ENCODE data around the gene CATSPER1. TPM values are rescaled to one million over a fixed set of nuclear protein-coding genes. Genes with fewer than 3 reads are reported as not detected.
A peak's percentile ranks its signal among the peaks of the same experiment; 100 is the strongest.

Gene CATSPER1
- total RNA-seq, 2 donors from 2014 or later: 0.35 TPM; not detected in 1

GRCh38 chr11:65992056-65992455 lies 34.2 kb downstream of the CATSPER1 start:
- no peak for TF ChIP-seq CTCF (IDR thresholded peaks at IDR 0.05)
- H3K36me3 ChIP-seq: no peaks in the 10 kb centered on the region
- no peak overlapping the region for H3K27ac ChIP-seq
- no peaks in the 10 kb centered on the region for H3K4me1 ChIP-seq
- no peak overlapping the region for H3K4me3 ChIP-seq
- intact Hi-C loops (cut with DNase I): loop anchor here (10.0 kb wide), 1 partner anchor 267 kb away; the partner anchor contains the start of gene RNASEH2C
- no peak for DNase-seq
- H3K9me3 ChIP-seq: no peaks in the 10 kb centered on the region
- H3K9ac ChIP-seq (ENCODE audit: low read depth in 2 of 2, low read length in 2 of 2): no peak overlapping the region
- H3K27me3 ChIP-seq: no peaks in the 10 kb centered on the region

GRCh38 chr11:65988791-65989592 lies 37.3 kb downstream of the CATSPER1 start:
- H3K4me3 ChIP-seq: no peak overlapping the region
- no peaks in the 10 kb centered on the region for H3K27me3 ChIP-seq
- H3K27ac ChIP-seq: no peak overlapping the region
- H3K9ac ChIP-seq (ENCODE audit: low read depth in 2 of 2, low read length in 2 of 2): no peak overlapping the region
- DNase-seq: peak; percentile 95
- H3K4me1 ChIP-seq: no peaks in the 10 kb centered on the region
- peak; percentile 86 for TF ChIP-seq CTCF (IDR thresholded peaks at IDR 0.05)
- no peaks in the 10 kb centered on the region for H3K9me3 ChIP-seq
- intact Hi-C loops (cut with DNase I): loop anchor here (5.0 kb wide), 1 partner anchor 102 kb away; the partner anchor contains the start of gene FIBP
- no peaks in the 10 kb centered on the region for H3K36me3 ChIP-seq

- Histone ChIP-seq H3K27me3 (no peaks in the 10 kb centered on the region), H3K9ac (ENCODE audit: low read depth in 2 of 2, low read length in 2 of 2) (no peak overlapping the region)
- intact Hi-C loops (cut with DNase I): loop anchor here (5.0 kb wide), 1 partner anchor 100 kb away; the partner anchor contains the start of gene FIBP
These were observed 38.9 kb downstream of the CATSPER1 start for GRCh38 chr11:65987336-65987735.

GRCh38 chr11:65983589-65983987 lies 42.7 kb downstream of the CATSPER1 start:
- no peak for DNase-seq
- H3K9ac ChIP-seq (ENCODE audit: low read depth in 2 of 2, low read length in 2 of 2): no peak overlapping the region
- no peak overlapping the region for H3K4me3 ChIP-seq
- no peaks in the 10 kb centered on the region for H3K9me3 ChIP-seq
- intact Hi-C loops (cut with DNase I): no loop called here
- H3K4me1 ChIP-seq: no peaks in the 10 kb centered on the region
- H3K27me3 ChIP-seq: no peaks in the 10 kb centered on the region
- no peak for TF ChIP-seq CTCF (IDR thresholded peaks at IDR 0.05)
- no peak overlapping the region for H3K27ac ChIP-seq
- H3K36me3 ChIP-seq: no peaks in the 10 kb centered on the region

More at GRCh38 chr11:65987336-65987735, 38.9 kb downstream of the CATSPER1 start:
- TF ChIP-seq CTCF (IDR thresholded peaks at IDR 0.05): no peak
- no peak for DNase-seq
- H3K27ac ChIP-seq: no peak overlapping the region
- H3K4me3 ChIP-seq: no peak overlapping the region
- no peaks in the 10 kb centered on the region for H3K4me1 ChIP-seq
- no peaks in the 10 kb centered on the region for H3K9me3 ChIP-seq
- no peaks in the 10 kb centered on the region for H3K36me3 ChIP-seq

GRCh38 chr11:65982824-65983588 lies 43.3 kb downstream of the CATSPER1 start:
- Histone ChIP-seq H3K4me3 (no peak overlapping the region), H3K36me3 (peaks cover 5% of the 10 kb centered on the region), H3K27me3 (no peaks in the 10 kb centered on the region), H3K9me3 (no peaks in the 10 kb centered on the region), H3K27ac (no peak overlapping the region), H3K9ac (ENCODE audit: low read depth in 2 of 2, low read length in 2 of 2) (no peak overlapping the region), H3K4me1 (no peaks in the 10 kb centered on the region)
- intact Hi-C loops (cut with DNase I): no loop called here
- no peak for TF ChIP-seq CTCF (IDR thresholded peaks at IDR 0.05)
- no peak for DNase-seq

Data from colonic mucosa (tissue), 4 donors.